HG02938 (cell line): ENCODE results near the gene FGF3.
"Not testable (repeated sequence)": the region's sequence is repeated elsewhere in the genome, so short reads cannot be mapped to it uniquely, and the experiment has no call there.

ENCODE experiments used
- ATAC-seq: cut with Tn5 transposase; IDR thresholded peaks from one replicate; pipeline ENCODE4 v1.9.1; 2021; ENCODE audit warnings: mild to moderate bottlenecking, moderate library complexity; ENCODE audit not compliant: unreplicated experiment

The FGF3 gene

GRCh38 chr11:69773626-69774353 lies 45.4 kb downstream of the FGF3 start:
- no peak for ATAC-seq

DNA sequence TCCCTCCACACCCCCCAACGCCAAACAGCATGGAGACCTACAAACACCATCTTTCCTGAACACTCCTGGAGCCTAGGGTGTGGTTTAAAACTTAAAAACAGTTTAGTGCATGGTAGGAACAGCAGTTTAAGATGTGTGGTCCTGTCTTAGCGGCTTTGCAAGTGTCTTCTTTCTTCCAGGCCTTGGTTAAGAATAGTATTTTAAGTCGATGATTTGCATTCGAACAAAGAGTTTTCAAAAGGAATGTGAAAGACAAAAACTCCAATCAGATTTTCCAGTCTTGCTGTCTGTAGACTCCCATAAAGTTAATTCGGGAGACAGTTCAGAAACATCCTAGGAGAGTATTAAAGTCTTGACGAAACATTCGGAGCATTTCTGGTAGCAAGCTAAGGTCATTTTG lies 47.8 kb downstream of the FGF3 start:
- no peak for ATAC-seq

DNA sequence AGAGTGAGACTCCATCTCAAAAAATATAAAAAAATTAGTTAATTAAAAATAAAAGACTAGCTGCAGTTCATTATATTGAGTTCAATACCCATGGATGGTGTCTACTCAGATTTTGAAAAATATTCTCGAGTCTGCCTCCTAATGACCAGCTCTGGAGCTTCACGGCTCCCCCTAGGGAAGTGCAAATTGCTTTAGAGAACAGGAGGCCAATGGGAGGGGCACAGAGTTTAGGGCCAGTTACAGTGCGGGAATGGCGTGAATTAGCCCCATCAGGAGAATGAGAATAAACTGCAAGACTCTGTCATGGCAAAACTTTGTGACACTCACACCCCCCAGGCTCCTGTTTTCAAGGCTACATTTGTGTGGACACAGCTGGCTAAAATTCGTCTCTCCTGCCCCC lies 48.7 kb downstream of the FGF3 start:
- ATAC-seq, result no peak

DNA sequence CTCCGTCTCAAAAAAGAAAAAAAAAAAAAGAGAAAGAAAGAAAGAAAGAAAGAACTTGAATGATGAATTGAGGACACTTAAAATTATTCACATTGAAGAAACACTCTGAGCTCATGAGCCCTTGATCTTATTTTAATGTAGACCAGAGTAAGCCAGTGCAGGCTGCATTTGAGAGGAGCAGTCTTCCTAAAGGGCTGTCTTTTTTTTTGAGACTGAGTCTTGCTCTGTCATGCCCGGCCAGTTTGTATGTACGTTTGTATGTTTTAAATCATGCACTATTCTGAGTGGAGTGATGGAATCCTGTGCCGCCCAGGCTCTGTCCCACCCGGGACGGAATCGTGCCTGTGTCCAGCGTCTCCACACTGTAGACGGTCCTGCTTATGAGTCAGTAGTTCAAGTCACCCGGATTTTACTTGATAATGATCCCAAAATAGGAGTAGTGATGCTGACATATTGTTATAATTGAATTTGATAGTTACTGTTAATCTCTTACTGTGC lies 53.7 kb downstream of the FGF3 start:
- ATAC-seq, result no peak

GRCh38 chr11:69764918-69765317 lies 54.3 kb downstream of the FGF3 start:
- ATAC-seq, result not testable (repeated sequence)

- no peak for ATAC-seq
Measured at GRCh38 chr11:69760319-69760718, 58.9 kb downstream of the FGF3 start.
